Mucosa of gallbladder (tissue), 1 donor: ENCODE results near the gene METTL24. TPM values are rescaled to one million over a fixed set of nuclear protein-coding genes. Genes with fewer than 3 reads are reported as not detected.
A peak's percentile ranks its signal among the peaks of the same experiment; 100 is the strongest.
"Not testable (repeated sequence)": the region's sequence is repeated elsewhere in the genome, so short reads cannot be mapped to it uniquely, and the experiment has no call there.

Experiments used
- DNase-seq: peaks from one replicate; pipeline ENCODE4 v3.0.0-alpha.2; 2020; ENCODE audit warnings: low spot score
- total RNA-seq: library from RNA; stranded (reverse); gene quantifications from one replicate; pipeline ENCODE4 v1.2.1, GENCODE V29; 2021
- donor health status: DM: no; HTN: no; CAD: no.

Gene METTL24
- total RNA-seq, 1 donor from 2014 or later, result 15.7 TPM

- DNase-seq, result peak; percentile 46
Observed at GRCh38 chr6:110360676-110361075, 2.5 kb upstream of the METTL24 start.

- DNase-seq, result no peak
Observed at GRCh38 chr6:110359556-110359955, 1.4 kb upstream of the METTL24 start.

- DNase-seq, result no peak
Observed at GRCh38 chr6:110358553-110359160, 508 bp upstream of the METTL24 start.

- DNase-seq, result no peak
Observed at GRCh38 chr6:110357298-110357663, 868 bp downstream of the METTL24 start.

- no peak for DNase-seq
Observed at GRCh38 chr6:110356778-110357177, 1.4 kb downstream of the METTL24 start.

- DNase-seq, result no peak
Observed at GRCh38 chr6:110355727-110356126, 2.4 kb downstream of the METTL24 start.

- DNase-seq, result no peak
Observed at GRCh38 chr6:110355022-110355421, 3.1 kb downstream of the METTL24 start.

- no peak for DNase-seq
Observed at GRCh38 chr6:110354153-110354552, 4.0 kb downstream of the METTL24 start.

DNA sequence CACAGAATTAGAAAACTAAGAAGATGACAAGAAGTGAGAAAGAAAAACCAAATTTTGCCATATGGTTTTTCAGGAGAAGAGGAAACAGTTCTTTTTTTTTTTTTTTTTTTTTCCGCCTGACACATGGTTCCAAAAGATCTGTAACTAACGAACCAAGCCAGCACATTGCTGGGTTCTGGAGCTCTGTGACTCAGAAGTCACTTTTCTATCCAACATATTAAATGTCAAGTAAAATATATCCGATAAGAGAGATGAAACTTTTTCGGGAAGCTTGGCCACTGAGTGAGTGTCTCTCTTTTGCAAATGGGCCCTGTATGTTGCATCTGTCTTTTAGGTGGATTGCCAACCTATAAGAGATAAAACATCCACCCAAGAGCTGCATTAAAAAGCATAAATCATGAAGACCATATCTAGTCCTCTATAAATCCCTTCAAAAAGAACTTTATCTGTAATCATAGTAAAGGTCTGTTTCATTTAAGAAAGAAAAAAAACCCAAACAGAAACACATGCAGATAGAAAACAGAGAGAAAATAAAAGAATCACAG is 4.6 kb downstream of the METTL24 start:
- no peak for DNase-seq

- no peak for DNase-seq
Observed at GRCh38 chr6:110352563-110353262, 5.4 kb downstream of the METTL24 start.

DNA sequence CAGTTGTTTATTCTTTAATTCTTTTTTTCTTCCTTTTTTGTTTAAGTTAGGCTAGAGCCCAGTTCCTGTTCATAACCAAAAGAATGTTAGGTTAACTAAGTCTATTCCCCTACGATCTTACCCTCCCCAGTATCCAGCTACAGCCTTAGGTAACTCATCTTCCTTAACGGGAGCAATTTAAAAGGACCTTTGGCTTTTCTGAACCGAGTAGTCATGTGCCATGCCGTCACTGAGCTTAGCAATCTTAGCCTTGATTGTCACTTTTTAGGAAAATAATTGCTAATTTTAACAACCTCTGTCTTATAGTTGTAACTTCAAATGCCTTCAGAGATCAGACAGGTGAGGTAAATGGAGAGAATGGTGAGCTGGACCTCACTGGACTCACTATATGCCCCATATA is 6.2 kb downstream of the METTL24 start:
- DNase-seq, result no peak

DNA sequence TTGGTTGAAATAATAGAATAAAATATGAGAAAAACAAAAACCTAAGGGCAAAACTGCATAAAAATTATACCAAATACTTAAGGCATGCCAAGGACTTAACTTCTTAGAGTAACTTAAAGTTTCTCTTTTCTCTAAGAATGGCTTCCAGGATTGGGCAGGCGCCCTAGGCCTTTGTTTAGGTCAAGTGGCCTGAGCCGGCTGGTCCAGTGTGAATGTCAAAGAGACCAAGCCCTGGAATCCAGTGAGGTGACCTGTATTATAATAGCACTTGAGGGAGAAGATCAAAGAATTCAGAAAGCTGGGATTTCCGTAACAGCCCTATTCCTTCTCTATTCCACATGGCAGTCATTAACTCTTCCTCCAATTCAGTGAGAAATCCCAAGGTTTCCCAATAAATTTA is 6.6 kb downstream of the METTL24 start:
- DNase-seq, result no peak

GRCh38 chr6:110350593-110350992 is 7.6 kb downstream of the METTL24 start:
- DNase-seq, result not testable (repeated sequence)

GRCh38 chr6:110348961-110349690 is 9.0 kb downstream of the METTL24 start:
- DNase-seq, result no peak

- no peak for DNase-seq
Observed at GRCh38 chr6:110345025-110345424, 13.1 kb downstream of the METTL24 start.

- DNase-seq, result no peak
Observed at GRCh38 chr6:110342759-110343158, 15.4 kb downstream of the METTL24 start.

- DNase-seq, result no peak
Observed at GRCh38 chr6:110341663-110342596, 16.2 kb downstream of the METTL24 start.

GRCh38 chr6:110341067-110341466 is 17.1 kb downstream of the METTL24 start:
- no peak for DNase-seq

- DNase-seq, result no peak
Observed at GRCh38 chr6:110340392-110340965, 17.7 kb downstream of the METTL24 start.

DNA sequence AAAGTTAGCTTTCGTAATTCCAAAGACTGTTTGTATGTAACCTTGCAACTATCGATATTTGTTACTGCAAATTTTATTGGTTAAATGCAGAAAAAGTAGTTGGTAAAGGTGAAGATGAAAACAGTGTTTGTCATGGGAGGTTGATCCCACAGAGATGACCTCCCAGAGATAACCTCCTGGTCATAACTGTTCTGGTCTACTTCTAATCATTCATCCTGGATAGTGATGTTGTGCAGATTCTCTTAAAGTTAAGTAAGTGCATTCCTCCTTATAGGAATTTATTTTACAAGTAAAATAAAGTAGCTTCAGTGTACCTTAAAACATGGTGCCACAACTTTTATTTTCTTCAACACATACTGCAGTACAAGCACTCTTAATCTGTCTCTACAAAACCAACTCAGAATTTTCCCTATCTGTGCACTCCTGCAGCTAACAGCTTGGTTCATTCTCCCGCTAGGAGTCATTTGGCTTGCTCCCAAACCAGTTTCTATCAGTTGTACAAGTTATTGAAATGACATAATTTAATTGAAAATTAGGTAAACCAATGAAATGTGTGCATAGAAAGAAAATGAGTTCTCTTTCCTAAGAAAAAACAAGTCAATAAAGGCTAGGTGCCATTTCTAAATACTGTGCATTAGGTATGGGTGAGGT is 19.2 kb downstream of the METTL24 start:
- DNase-seq, result no peak

- no peak for DNase-seq
Observed at GRCh38 chr6:110337486-110337885, 20.7 kb downstream of the METTL24 start.
